Measurements from ENCODE around the gene FYCO1.

DNA sequence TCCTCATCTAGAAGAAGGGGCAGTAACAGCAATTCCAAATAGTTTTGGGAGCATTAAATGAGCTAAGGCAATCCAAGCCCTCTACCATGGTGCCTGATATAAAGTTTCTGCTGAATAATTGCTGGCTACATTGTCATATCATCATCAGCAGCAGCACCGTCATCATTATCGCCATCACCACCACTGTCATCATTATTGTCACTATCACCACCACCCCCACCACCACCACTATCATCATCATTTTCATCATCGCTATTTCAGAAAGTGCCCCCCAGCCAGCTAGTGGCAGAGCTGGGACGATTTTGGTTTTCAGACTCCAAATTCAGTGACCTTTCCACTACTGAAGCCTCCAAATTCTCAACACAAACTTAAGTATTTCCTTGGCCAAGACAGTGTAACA, 16.6 kb upstream of the FYCO1 start:
- TF ChIP-seq, protein P1, sequence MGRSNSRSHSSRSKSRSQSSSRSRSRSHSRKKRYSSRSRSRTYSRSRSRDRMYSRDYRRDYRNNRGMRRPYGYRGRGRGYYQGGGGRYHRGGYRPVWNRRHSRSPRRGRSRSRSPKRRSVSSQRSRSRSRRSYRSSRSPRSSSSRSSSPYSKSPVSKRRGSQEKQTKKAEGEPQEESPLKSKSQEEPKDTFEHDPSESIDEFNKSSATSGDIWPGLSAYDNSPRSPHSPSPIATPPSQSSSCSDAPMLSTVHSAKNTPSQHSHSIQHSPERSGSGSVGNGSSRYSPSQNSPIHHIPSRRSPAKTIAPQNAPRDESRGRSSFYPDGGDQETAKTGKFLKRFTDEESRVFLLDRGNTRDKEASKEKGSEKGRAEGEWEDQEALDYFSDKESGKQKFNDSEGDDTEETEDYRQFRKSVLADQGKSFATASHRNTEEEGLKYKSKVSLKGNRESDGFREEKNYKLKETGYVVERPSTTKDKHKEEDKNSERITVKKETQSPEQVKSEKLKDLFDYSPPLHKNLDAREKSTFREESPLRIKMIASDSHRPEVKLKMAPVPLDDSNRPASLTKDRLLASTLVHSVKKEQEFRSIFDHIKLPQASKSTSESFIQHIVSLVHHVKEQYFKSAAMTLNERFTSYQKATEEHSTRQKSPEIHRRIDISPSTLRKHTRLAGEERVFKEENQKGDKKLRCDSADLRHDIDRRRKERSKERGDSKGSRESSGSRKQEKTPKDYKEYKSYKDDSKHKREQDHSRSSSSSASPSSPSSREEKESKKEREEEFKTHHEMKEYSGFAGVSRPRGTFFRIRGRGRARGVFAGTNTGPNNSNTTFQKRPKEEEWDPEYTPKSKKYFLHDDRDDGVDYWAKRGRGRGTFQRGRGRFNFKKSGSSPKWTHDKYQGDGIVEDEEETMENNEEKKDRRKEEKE (IDR thresholded peaks at IDR 0.05): no peak
- TF ChIP-seq BHLHE40 (IDR thresholded peaks at IDR 0.05; ENCODE audit: borderline replicate concordance in 1 of 2, low read depth in 2 of 2, low read length in 1 of 2) (no peak), TARDBP (IDR thresholded peaks at IDR 0.05; ENCODE audit: borderline replicate concordance) (no peak), CREB1 (IDR thresholded peaks at IDR 0.05; ENCODE audit: low read depth) (no peak), POLR2AphosphoS5 (IDR thresholded peaks at IDR 0.05; ENCODE audit: low read length) (no peak), POLR2A (IDR thresholded peaks at IDR 0.05; ENCODE audit: low read depth, low read length) (no peak), TCF12 (IDR thresholded peaks at IDR 0.05; ENCODE audit: low read depth, low read length) (no peak), NR2C2 (IDR thresholded peaks at IDR 0.05; ENCODE audit: borderline replicate concordance, control insufficient read depth, insufficient read length, low read depth) (no peak)
- TF ChIP-seq, protein P2, sequence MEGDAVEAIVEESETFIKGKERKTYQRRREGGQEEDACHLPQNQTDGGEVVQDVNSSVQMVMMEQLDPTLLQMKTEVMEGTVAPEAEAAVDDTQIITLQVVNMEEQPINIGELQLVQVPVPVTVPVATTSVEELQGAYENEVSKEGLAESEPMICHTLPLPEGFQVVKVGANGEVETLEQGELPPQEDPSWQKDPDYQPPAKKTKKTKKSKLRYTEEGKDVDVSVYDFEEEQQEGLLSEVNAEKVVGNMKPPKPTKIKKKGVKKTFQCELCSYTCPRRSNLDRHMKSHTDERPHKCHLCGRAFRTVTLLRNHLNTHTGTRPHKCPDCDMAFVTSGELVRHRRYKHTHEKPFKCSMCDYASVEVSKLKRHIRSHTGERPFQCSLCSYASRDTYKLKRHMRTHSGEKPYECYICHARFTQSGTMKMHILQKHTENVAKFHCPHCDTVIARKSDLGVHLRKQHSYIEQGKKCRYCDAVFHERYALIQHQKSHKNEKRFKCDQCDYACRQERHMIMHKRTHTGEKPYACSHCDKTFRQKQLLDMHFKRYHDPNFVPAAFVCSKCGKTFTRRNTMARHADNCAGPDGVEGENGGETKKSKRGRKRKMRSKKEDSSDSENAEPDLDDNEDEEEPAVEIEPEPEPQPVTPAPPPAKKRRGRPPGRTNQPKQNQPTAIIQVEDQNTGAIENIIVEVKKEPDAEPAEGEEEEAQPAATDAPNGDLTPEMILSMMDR (IDR thresholded peaks at IDR 0.05 in 2 of 3, conservative IDR thresholded peaks at IDR 0.05 in 1 of 3; ENCODE audit: control insufficient read depth in 2 of 3, extremely low read depth in 1 of 3, insufficient read depth in 1 of 3, low read depth in 3 of 3, low read length in 3 of 3): no peak
- TF ChIP-seq, protein P3, sequence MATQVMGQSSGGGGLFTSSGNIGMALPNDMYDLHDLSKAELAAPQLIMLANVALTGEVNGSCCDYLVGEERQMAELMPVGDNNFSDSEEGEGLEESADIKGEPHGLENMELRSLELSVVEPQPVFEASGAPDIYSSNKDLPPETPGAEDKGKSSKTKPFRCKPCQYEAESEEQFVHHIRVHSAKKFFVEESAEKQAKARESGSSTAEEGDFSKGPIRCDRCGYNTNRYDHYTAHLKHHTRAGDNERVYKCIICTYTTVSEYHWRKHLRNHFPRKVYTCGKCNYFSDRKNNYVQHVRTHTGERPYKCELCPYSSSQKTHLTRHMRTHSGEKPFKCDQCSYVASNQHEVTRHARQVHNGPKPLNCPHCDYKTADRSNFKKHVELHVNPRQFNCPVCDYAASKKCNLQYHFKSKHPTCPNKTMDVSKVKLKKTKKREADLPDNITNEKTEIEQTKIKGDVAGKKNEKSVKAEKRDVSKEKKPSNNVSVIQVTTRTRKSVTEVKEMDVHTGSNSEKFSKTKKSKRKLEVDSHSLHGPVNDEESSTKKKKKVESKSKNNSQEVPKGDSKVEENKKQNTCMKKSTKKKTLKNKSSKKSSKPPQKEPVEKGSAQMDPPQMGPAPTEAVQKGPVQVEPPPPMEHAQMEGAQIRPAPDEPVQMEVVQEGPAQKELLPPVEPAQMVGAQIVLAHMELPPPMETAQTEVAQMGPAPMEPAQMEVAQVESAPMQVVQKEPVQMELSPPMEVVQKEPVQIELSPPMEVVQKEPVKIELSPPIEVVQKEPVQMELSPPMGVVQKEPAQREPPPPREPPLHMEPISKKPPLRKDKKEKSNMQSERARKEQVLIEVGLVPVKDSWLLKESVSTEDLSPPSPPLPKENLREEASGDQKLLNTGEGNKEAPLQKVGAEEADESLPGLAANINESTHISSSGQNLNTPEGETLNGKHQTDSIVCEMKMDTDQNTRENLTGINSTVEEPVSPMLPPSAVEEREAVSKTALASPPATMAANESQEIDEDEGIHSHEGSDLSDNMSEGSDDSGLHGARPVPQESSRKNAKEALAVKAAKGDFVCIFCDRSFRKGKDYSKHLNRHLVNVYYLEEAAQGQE (IDR thresholded peaks at IDR 0.05; ENCODE audit: low read depth, low read length): no peak
- TF ChIP-seq, protein P4, sequence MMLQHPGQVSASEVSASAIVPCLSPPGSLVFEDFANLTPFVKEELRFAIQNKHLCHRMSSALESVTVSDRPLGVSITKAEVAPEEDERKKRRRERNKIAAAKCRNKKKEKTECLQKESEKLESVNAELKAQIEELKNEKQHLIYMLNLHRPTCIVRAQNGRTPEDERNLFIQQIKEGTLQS (IDR thresholded peaks at IDR 0.05; ENCODE audit: borderline replicate concordance, extremely low read depth, low read depth, low read length): no peak
- TF ChIP-seq, protein P5, sequence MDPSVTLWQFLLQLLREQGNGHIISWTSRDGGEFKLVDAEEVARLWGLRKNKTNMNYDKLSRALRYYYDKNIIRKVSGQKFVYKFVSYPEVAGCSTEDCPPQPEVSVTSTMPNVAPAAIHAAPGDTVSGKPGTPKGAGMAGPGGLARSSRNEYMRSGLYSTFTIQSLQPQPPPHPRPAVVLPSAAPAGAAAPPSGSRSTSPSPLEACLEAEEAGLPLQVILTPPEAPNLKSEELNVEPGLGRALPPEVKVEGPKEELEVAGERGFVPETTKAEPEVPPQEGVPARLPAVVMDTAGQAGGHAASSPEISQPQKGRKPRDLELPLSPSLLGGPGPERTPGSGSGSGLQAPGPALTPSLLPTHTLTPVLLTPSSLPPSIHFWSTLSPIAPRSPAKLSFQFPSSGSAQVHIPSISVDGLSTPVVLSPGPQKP (IDR thresholded peaks at IDR 0.05; ENCODE audit: low read depth, low read length): no peak

Data from GM12878 (cell line).